Memory B cell (primary cell): ENCODE results near the gene DNM3.

Experiments
- ATAC-seq: fragments of 150-1000 bp; cut with Tn5 transposase; 2 replicates; pipeline ENCODE4 v1.10.0; 2021; ENCODE audit warnings: low read depth, mild to moderate bottlenecking, moderate library complexity
- DNase-seq, 2 donors: peaks; one replicate each; pipeline ENCODE4 v3.0.0; 2022; ENCODE audit warnings: low spot score in 2 of 2
- H3K27ac Mint-ChIP-seq: one replicate; pipeline ENCODE4 v1.8.0; 2022; ENCODE audit warnings: mild to moderate bottlenecking, moderate library complexity, mixed read lengths
- H3K27me3 Mint-ChIP-seq: one replicate; pipeline ENCODE4 v1.8.0; 2022; ENCODE audit warnings: mixed read lengths
- H3K36me3 Mint-ChIP-seq: one replicate; pipeline ENCODE4 v1.8.0; 2022; ENCODE audit warnings: mild to moderate bottlenecking, mixed read lengths
- H3K4me1 Mint-ChIP-seq: one replicate; pipeline ENCODE4 v1.8.0; 2022; ENCODE audit warnings: mixed read lengths
- H3K4me3 Mint-ChIP-seq: one replicate; pipeline ENCODE4 v1.8.0; 2022; ENCODE audit warnings: mild to moderate bottlenecking, moderate library complexity, mixed read lengths
- H3K9me3 Mint-ChIP-seq: one replicate; pipeline ENCODE4 v1.8.0; 2022; ENCODE audit warnings: mixed read lengths

DNM3 gene

GRCh38 chr1:172391976-172392375, 550.7 kb downstream of the DNM3 start:
- peak overlapping the region; percentile 99 for H3K27ac Mint-ChIP-seq
- no peaks in the 10 kb centered on the region for H3K36me3 Mint-ChIP-seq
- ATAC-seq: no peak
- no peak overlapping the region for H3K4me3 Mint-ChIP-seq
- H3K9me3 Mint-ChIP-seq: no peaks in the 10 kb centered on the region
- peaks cover 38% of the 10 kb centered on the region for H3K4me1 Mint-ChIP-seq
- DNase-seq: no peak
- no peaks in the 10 kb centered on the region for H3K27me3 Mint-ChIP-seq

- Mint-ChIP-seq H3K36me3 (no peaks in the 10 kb centered on the region), H3K4me1 (peaks cover 48% of the 10 kb centered on the region), H3K9me3 (no peaks in the 10 kb centered on the region), H3K27ac (peak overlapping the region; percentile 99), H3K4me3 (peak overlapping the region; percentile 83), H3K27me3 (no peaks in the 10 kb centered on the region)
- DNase-seq (peak; percentile 29 to 44), ATAC-seq (peak; percentile 68)
These were observed 552.1 kb downstream of the DNM3 start for GRCh38 chr1:172393354-172393753.

GRCh38 chr1:172394141-172394751, 552.9 kb downstream of the DNM3 start:
- peak; percentile 45 to 69 for DNase-seq
- Mint-ChIP-seq H3K4me1 (peaks cover 56% of the 10 kb centered on the region), H3K27ac (peak overlapping the region; percentile 99), H3K4me3 (peak overlapping the region; percentile 76), H3K27me3 (no peaks in the 10 kb centered on the region), H3K36me3 (no peaks in the 10 kb centered on the region), H3K9me3 (no peaks in the 10 kb centered on the region)
- ATAC-seq: peak; percentile 71

- no peak for DNase-seq
- H3K27ac Mint-ChIP-seq: peak overlapping the region; percentile 99
- no peaks in the 10 kb centered on the region for H3K27me3 Mint-ChIP-seq
- ATAC-seq: no peak
- H3K36me3 Mint-ChIP-seq: no peaks in the 10 kb centered on the region
- no peaks in the 10 kb centered on the region for H3K9me3 Mint-ChIP-seq
- peak overlapping the region; percentile 76 for H3K4me3 Mint-ChIP-seq
- H3K4me1 Mint-ChIP-seq: peaks cover 53% of the 10 kb centered on the region
These were observed 553.5 kb downstream of the DNM3 start for GRCh38 chr1:172394811-172395210.

- Mint-ChIP-seq H3K9me3 (no peaks in the 10 kb centered on the region), H3K4me3 (no peak overlapping the region), H3K36me3 (no peaks in the 10 kb centered on the region), H3K27me3 (no peaks in the 10 kb centered on the region), H3K27ac (peak overlapping the region; percentile 99), H3K4me1 (peaks cover 53% of the 10 kb centered on the region)
- DNase-seq (no peak), ATAC-seq (no peak)
These were observed 554.3 kb downstream of the DNM3 start for GRCh38 chr1:172395576-172395975.

- H3K36me3 Mint-ChIP-seq: no peaks in the 10 kb centered on the region
- peaks cover 48% of the 10 kb centered on the region for H3K4me1 Mint-ChIP-seq
- ATAC-seq (no peak), DNase-seq (no peak)
- H3K27ac Mint-ChIP-seq: peak overlapping the region; percentile 84
- H3K9me3 Mint-ChIP-seq: no peaks in the 10 kb centered on the region
- no peaks in the 10 kb centered on the region for H3K27me3 Mint-ChIP-seq
- H3K4me3 Mint-ChIP-seq: no peak overlapping the region
These were observed 555.9 kb downstream of the DNM3 start for GRCh38 chr1:172397221-172397620.

- ATAC-seq: no peak
- DNase-seq: no peak
- Mint-ChIP-seq H3K9me3 (no peaks in the 10 kb centered on the region), H3K36me3 (no peaks in the 10 kb centered on the region), H3K4me1 (peaks cover 44% of the 10 kb centered on the region), H3K4me3 (no peak overlapping the region), H3K27me3 (no peaks in the 10 kb centered on the region), H3K27ac (peak overlapping the region; percentile 84)
These were observed 556.3 kb downstream of the DNM3 start for GRCh38 chr1:172397633-172398032.

GRCh38 chr1:172398193-172398592, 556.9 kb downstream of the DNM3 start:
- H3K27me3 Mint-ChIP-seq: no peaks in the 10 kb centered on the region
- H3K36me3 Mint-ChIP-seq: no peaks in the 10 kb centered on the region
- ATAC-seq: no peak
- peak overlapping the region; percentile 84 for H3K27ac Mint-ChIP-seq
- peaks cover 44% of the 10 kb centered on the region for H3K4me1 Mint-ChIP-seq
- peak overlapping the region; percentile 41 for H3K4me3 Mint-ChIP-seq
- no peak for DNase-seq
- H3K9me3 Mint-ChIP-seq: no peaks in the 10 kb centered on the region

- H3K4me3 Mint-ChIP-seq: peak overlapping the region; percentile 65
- H3K4me1 Mint-ChIP-seq: peaks cover 36% of the 10 kb centered on the region
- H3K27me3 Mint-ChIP-seq: no peaks in the 10 kb centered on the region
- H3K9me3 Mint-ChIP-seq: no peaks in the 10 kb centered on the region
- peak overlapping the region; percentile 84 for H3K27ac Mint-ChIP-seq
- ATAC-seq: peak; percentile 57
- no peaks in the 10 kb centered on the region for H3K36me3 Mint-ChIP-seq
- DNase-seq: peak; percentile 34 to 50
These were observed 557.9 kb downstream of the DNM3 start for GRCh38 chr1:172398970-172399755.

- Mint-ChIP-seq H3K9me3 (no peaks in the 10 kb centered on the region), H3K27ac (peak overlapping the region; percentile 84), H3K4me3 (peak overlapping the region; percentile 65), H3K4me1 (peaks cover 27% of the 10 kb centered on the region), H3K27me3 (no peaks in the 10 kb centered on the region), H3K36me3 (no peaks in the 10 kb centered on the region)
- DNase-seq: no peak
- no peak for ATAC-seq
These were observed 558.7 kb downstream of the DNM3 start for GRCh38 chr1:172399756-172400721.

- Mint-ChIP-seq H3K4me1 (peaks cover 27% of the 10 kb centered on the region), H3K9me3 (no peaks in the 10 kb centered on the region), H3K27ac (peak overlapping the region; percentile 84), H3K36me3 (no peaks in the 10 kb centered on the region), H3K27me3 (no peaks in the 10 kb centered on the region), H3K4me3 (no peak overlapping the region)
- ATAC-seq: no peak
- DNase-seq: no peak
These were observed 559.4 kb downstream of the DNM3 start for GRCh38 chr1:172400722-172401105.

- Mint-ChIP-seq H3K36me3 (no peaks in the 10 kb centered on the region), H3K9me3 (no peaks in the 10 kb centered on the region), H3K4me1 (peaks cover 27% of the 10 kb centered on the region), H3K27ac (no peak overlapping the region), H3K27me3 (no peaks in the 10 kb centered on the region), H3K4me3 (no peak overlapping the region)
- DNase-seq: no peak
- no peak for ATAC-seq
These were observed 560.2 kb downstream of the DNM3 start for GRCh38 chr1:172401477-172401876.

GRCh38 chr1:172401892-172402291, 560.6 kb downstream of the DNM3 start:
- Mint-ChIP-seq H3K27ac (no peak overlapping the region), H3K4me3 (no peak overlapping the region), H3K36me3 (no peaks in the 10 kb centered on the region), H3K4me1 (peaks cover 27% of the 10 kb centered on the region), H3K9me3 (no peaks in the 10 kb centered on the region), H3K27me3 (no peaks in the 10 kb centered on the region)
- DNase-seq (no peak), ATAC-seq (no peak)
